A673 (cell line): ENCODE data around the gene SLC12A6. TPM values are rescaled to one million over a fixed set of nuclear protein-coding genes. Genes with fewer than 3 reads are reported as not detected.

Experiments
- BruUV-seq: library from RNA; stranded (reverse); fragments of 400-500 nt; replicated peaks from 2 replicates; lab custom pipeline; 2021; lab: Mats Ljungman, UMichigan
- CTCF ChIA-PET: fragments of 300-600 bp; sonication (Branson Sonifier 250); formaldehyde crosslinking; loops from one replicate; lab custom pipeline; 2022; ENCODE audit warnings: antibody characterized with exemption; lab: Charles Lee
- POLR2A ChIA-PET: fragments of 300-600 bp; sonication (Branson Sonifier 250); formaldehyde crosslinking; loops from one replicate; lab custom pipeline; 2022; ENCODE audit warnings: antibody characterized with exemption; ENCODE audit not compliant: low non-redundant PET; lab: Charles Lee
- DNase-seq: peaks from one replicate; pipeline ENCODE4 v3.0.0-alpha.2; 2015; ENCODE audit warnings: low spot score
- H3K27ac ChIP-seq: fragments of 200-600 bp; sonication (generic); 2 replicates; pipeline ENCODE4 v1.5.1; 2016; ENCODE audit warnings: mixed run types, low read depth, mild to moderate bottlenecking, mixed read lengths, antibody characterized with exemption, low read length; ENCODE audit not compliant: poor library complexity, severe bottlenecking
- H3K27me3 ChIP-seq: fragments of 200-600 bp; sonication (generic); replicated peaks from 2 replicates; pipeline ENCODE4 v1.6.1; 2017; ENCODE audit warnings: mixed run types, low read depth, mild to moderate bottlenecking, mixed read lengths, antibody characterized with exemption, low read length; ENCODE audit not compliant: insufficient read depth, poor library complexity
- H3K36me3 ChIP-seq: fragments of 200-600 bp; sonication (generic); 2 replicates; pipeline ENCODE4 v1.6.1; 2016; ENCODE audit warnings: mixed run types, mild to moderate bottlenecking, mixed read lengths, antibody characterized with exemption, low read length; ENCODE audit not compliant: insufficient read depth, poor library complexity, severe bottlenecking
- H3K4me1 ChIP-seq: fragments of 200-600 bp; sonication (generic); 2 replicates; pipeline ENCODE4 v1.6.1; 2017; ENCODE audit warnings: mixed run types, mild to moderate bottlenecking, mixed read lengths, antibody characterized with exemption, low read length; ENCODE audit not compliant: insufficient read depth, poor library complexity, severe bottlenecking
- H3K4me3 ChIP-seq: fragments of 200-600 bp; sonication (generic); 2 replicates; pipeline ENCODE4 v1.5.1; 2016; ENCODE audit warnings: low read depth, mixed run types, mild to moderate bottlenecking, mixed read lengths, low read length; ENCODE audit not compliant: poor library complexity, severe bottlenecking
- H3K9me3 ChIP-seq: fragments of 200-600 bp; sonication (generic); 2 replicates; pipeline ENCODE4 v1.6.1; 2016; ENCODE audit warnings: mixed run types, low read depth, mild to moderate bottlenecking, mixed read lengths, antibody characterized with exemption, low read length; ENCODE audit not compliant: poor library complexity, severe bottlenecking
- EZH2 ChIP-seq: fragments of 200-600 bp; sonication (generic); IDR thresholded peaks from 2 replicates; pipeline ENCODE4 v1.6.1; 2017; ENCODE audit warnings: borderline replicate concordance, low read depth, mild to moderate bottlenecking, mixed read lengths, antibody characterized with exemption, low read length; ENCODE audit not compliant: poor library complexity, severe bottlenecking
- intact Hi-C: fragments of 100-400 bp; cut with micrococcal nuclease; formaldehyde crosslinking; loops from one replicate; pipeline ENCODE4 v1.10.0; 2022; ENCODE audit not compliant: unreplicated experiment
- total RNA-seq: library from RNA; stranded (reverse); gene quantifications from 2 replicates; pipeline ENCODE4 v1.2.3, GENCODE V29; 2021
- TF ChIP-seq, protein P1 (sequence below): fragments of 300-800, 200-600 bp; sonication (generic); conservative IDR thresholded peaks from 2 replicates; pipeline ENCODE4 v1.5.1; 2017; ENCODE audit warnings: low read depth, mild to moderate bottlenecking, antibody characterized with exemption, low read length, moderate library complexity, mixed read lengths

Gene SLC12A6
- total RNA-seq, 1 experiment from 2014 or later, result 17.2 TPM

DNA sequence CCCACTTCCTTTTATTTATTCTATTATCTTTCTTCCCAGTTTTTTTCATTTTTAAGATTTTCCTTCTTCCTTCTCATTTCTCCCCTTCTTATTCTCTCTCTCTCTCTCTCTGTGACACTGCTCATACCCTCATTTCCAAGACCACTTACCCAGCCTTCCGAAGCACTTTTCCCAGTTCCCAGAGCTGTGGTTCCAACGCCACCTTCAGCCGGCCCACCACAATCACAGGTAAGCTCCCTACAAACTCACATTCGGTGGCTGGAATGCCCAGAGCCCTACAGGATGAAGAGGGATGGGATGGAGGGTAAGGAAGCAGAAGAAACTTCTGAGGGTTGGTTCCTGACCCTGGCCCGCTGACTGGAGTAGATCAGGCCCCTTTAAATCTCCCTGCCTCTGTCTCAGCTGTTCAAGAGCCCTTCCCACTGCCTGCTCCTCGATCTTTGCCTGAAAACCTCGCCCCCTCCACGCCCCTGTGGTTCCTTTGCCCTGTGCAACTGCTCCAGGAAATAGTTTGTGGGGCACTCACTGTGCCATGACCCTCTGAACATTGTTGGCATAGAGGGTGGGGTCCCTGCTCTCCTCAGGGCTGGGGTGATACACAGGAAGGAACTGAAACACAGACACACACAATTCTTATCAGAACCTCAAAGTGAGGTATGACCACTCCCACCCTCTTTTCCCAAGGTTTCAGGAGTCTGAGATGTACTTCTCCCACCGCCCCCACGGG lies 24.6 kb upstream of the SLC12A6 start:
- POLR2A ChIA-PET, result no interaction called here
- Histone ChIP-seq H3K36me3 (peaks cover 6% of the 10 kb centered on the region), H3K4me1 (no peaks in the 10 kb centered on the region), H3K9me3 (no peaks in the 10 kb centered on the region), H3K27me3 (no peaks in the 10 kb centered on the region), H3K4me3 (no peak overlapping the region), H3K27ac (no peak overlapping the region)
- intact Hi-C loops, result loop anchor here (10.0 kb wide), 2 partner anchors 117 to 257 kb away; partner anchors contain the start of genes EMC7 and PGBD4
- TF ChIP-seq, protein P1, sequence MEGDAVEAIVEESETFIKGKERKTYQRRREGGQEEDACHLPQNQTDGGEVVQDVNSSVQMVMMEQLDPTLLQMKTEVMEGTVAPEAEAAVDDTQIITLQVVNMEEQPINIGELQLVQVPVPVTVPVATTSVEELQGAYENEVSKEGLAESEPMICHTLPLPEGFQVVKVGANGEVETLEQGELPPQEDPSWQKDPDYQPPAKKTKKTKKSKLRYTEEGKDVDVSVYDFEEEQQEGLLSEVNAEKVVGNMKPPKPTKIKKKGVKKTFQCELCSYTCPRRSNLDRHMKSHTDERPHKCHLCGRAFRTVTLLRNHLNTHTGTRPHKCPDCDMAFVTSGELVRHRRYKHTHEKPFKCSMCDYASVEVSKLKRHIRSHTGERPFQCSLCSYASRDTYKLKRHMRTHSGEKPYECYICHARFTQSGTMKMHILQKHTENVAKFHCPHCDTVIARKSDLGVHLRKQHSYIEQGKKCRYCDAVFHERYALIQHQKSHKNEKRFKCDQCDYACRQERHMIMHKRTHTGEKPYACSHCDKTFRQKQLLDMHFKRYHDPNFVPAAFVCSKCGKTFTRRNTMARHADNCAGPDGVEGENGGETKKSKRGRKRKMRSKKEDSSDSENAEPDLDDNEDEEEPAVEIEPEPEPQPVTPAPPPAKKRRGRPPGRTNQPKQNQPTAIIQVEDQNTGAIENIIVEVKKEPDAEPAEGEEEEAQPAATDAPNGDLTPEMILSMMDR, result no peak
- TF ChIP-seq EZH2, result no peak
- DNase-seq, result no peak
- CTCF ChIA-PET, result no interaction called here
- BruUV-seq, result no TSS peak

DNA sequence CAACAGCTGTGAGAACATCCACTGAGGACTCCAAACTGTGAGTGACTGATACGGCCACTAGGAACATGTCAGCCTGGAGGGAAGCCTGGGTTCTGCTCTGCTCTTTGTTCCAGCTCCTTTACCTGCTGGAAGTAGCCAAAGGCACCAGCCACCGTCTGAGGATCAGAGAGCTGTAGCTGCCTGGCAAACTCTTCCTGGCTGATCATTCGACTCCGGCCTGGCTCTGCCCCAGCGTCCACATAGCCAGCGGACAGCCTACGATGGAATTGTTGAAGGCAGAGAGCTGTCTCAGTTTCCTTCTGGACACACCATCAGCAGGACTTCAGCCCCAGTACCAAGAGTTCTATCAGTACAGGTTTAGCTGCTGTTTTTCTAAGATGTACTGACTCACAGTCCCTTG lies 23.7 kb upstream of the SLC12A6 start:
- no peak for DNase-seq
- intact Hi-C loops, result loop anchor here (10.0 kb wide), 2 partner anchors 116 to 256 kb away; partner anchors contain the start of genes EMC7 and PGBD4
- Histone ChIP-seq H3K9me3 (no peaks in the 10 kb centered on the region), H3K27ac (no peak overlapping the region), H3K27me3 (no peaks in the 10 kb centered on the region), H3K4me3 (no peak overlapping the region), H3K4me1 (no peaks in the 10 kb centered on the region), H3K36me3 (peaks cover 6% of the 10 kb centered on the region)
- TF ChIP-seq, protein P1, result no peak
- TF ChIP-seq EZH2, result no peak
- BruUV-seq, result no TSS peak
- CTCF ChIA-PET, result no interaction called here
- POLR2A ChIA-PET, result no interaction called here

DNA sequence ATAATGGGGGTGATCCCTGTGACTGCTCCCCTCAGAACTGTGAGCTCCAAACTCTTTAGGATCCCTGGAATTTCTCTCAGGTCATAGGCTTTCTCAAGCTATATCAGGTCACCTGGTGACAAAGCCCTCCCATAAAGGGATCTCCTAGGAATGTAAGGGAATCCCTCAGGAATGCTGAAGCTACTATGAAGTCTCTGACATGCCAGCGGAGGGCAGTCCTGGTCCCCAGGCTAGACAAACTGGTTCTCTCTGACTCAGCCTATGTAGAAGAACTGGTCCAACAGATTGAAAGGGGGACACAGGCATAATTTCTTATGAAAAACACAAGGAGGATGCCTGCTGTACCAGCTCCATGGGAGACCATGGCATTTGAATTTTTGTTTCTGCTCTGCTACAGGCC lies 22.7 kb upstream of the SLC12A6 start:
- no peaks in the 10 kb centered on the region for H3K27me3 ChIP-seq
- intact Hi-C loops, result loop anchor here (10.0 kb wide), 2 partner anchors 115 to 255 kb away; partner anchors contain the start of genes EMC7 and PGBD4
- no peak for TF ChIP-seq EZH2
- TF ChIP-seq, protein P1, result no peak
- DNase-seq, result no peak
- H3K27ac ChIP-seq, result no peak overlapping the region
- H3K9me3 ChIP-seq, result no peaks in the 10 kb centered on the region
- BruUV-seq, result no TSS peak
- H3K4me1 ChIP-seq, result no peaks in the 10 kb centered on the region
- H3K36me3 ChIP-seq, result peaks cover 6% of the 10 kb centered on the region
- POLR2A ChIA-PET, result no interaction called here
- H3K4me3 ChIP-seq, result no peak overlapping the region
- CTCF ChIA-PET, result no interaction called here
